ENCODE results near the gene NCS1.

The NCS1 gene

DNA sequence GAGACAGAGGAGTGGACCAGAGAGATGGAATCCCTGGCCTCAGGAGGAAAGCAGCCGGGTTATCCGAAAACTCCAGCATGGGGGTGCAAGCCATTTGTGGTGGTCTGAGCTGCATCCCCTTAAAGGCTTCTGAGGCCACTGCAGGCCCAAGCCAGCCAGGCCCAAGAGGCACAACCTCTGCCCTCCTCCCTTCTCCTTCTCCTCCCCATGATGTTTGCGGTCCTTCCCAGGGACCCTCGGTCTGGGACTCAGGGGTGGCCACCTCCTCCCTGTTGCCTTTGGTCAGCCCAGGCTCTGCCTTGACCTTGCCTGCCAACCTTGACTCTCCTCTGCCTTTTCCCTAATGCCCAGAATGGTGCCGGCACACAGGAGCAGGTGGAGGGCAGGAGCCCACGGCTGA is 4.6 kb downstream of the NCS1 start:
- DNase-seq (ENCODE audit: low spot score), result no peak

DNA sequence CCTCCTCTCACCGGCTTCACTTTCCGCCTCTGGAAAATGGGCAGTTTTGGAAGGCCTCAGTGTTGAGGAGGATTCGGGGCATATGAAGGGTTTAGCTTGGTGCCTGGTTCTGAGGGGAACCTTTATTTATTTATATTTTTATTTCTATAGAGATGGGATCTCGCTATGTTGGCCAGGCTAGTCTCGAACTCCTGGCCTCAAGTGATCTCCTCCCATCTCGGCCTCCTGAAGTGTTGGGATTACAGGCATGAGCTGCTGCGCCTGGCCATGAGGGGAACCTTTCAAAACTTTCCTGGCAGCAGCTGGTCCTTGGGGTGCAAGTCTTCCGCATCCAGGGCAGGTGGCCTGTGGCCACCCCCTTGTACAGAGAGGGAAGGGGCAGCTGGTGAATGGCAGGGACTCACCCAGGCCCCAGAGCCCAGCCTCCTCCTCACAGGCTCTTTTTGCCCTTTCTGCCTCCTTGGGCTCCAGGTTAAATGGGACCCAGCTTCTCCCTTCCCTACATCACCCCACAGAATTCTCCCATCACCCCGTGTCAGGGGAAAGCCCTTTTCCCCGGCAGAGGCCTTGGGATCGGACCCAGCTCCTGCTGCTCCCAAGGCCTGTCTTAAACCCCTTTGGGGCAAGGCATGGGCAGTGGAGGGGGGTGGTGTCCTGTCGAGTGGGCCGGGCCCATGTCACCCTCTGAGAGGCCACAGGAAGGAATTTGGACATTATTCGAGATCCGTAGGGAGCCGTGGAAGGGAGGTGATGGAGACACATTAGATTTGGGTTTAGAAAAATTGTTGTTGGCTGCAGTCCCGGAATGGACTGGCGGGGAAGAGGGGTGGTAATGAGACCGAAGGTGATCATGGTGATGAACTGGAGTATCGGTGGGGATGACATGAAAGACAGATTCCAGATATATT is 5.9 kb downstream of the NCS1 start:
- DNase-seq (ENCODE audit: low spot score), result no peak

- DNase-seq (ENCODE audit: low spot score), result no peak
Measured at GRCh38 chr9:130179331-130179907, 7.2 kb downstream of the NCS1 start.

- no peak for DNase-seq (ENCODE audit: low spot score)
Measured at GRCh38 chr9:130180516-130180915, 8.3 kb downstream of the NCS1 start.

DNA sequence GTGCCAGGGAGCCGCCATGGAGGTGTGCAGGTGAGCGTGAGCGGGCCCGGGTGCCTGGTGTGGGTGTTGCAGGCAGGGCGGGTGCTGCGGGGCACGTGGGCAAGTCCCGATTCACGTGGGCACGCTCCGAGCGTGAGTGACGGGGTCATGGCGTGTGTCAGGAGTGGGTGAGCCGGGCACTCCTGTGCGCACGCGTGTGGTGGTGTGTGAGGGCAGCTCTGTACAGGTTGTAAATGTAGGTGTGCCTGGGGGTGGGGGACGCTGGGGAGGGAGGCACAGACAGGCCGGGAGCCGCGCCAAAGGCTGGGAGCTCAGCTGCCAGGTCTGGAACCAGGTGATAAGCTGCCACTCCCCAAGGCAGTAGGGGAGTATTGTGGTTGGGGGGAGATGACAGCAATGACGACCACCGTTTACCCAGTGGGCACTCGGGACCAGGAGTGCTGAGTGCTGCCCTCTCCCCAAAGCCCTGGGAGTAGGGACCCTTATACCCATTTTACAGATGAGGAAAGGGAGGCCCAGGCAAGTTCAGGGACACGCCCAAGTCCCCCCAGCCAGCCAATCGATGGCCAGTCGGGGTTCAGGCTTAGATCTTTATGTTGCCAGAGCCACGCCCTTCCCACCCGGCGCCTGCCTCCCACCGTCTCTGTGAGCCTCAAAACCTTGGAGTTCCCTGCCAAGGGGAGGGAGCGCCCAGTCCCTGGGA is 9.6 kb downstream of the NCS1 start:
- DNase-seq (ENCODE audit: low spot score), result peak; percentile 55

DNA sequence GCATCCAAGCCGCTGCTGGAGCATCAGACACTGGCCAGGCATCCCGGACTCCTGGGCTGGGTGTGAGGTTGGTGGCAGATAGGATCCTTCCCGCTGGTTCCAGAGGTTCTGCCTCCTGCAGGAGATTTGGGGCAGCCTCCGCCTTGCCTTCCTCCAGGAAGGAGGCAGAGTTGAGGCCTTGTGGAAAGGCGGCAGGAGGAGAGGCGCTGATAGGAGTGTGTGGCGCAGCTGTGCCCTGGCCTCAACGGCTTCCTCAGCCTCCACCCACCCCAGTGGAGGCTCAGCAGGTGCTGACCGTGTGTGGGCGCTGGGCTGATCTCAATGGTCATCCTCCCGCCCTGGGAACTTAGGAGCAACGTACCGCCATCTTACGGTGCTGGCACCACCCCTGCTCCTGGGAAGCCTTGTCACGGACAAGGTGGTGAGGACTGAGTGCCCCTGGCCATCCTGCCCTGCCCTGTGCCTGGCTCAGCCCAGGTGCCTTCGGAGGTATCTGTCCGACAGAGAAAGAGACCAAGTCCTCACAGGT is 10.2 kb downstream of the NCS1 start:
- no peak for DNase-seq (ENCODE audit: low spot score)

DNA sequence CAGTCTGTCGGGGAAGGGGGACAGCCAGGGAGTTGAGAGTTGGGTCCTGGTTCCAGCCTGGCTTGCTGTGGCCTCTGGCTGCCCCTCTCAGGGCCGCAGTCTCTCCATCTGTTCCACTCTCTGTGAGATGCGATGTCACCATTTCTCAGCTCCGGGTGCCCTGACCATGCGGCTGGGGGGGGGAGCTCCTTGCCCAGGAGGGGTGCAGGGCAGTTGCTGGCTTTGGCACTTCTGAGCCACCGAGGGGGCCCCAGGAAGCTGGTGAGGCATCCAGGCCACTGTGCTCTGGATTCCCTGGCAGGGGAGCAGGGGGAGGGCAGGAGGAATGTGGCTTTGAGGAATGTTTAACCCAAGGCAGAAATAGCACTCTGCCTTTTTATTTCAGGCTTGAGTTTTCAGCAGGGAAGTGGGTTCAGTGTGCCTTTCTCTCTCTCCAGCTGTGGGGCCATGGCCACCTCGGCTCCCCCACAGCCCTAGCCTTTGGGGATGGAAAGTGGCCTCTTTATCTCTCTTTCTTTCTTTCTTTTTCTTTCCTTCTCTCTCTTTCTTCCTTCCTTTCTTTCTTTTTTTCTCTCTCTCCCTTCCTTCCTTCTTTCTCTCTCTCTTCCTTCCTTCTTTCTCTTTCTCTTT is 11.0 kb downstream of the NCS1 start:
- DNase-seq (ENCODE audit: low spot score), result peak; percentile 71

GRCh38 chr9:130185017-130185416 is 12.8 kb downstream of the NCS1 start:
- DNase-seq (ENCODE audit: low spot score), result no peak

DNA sequence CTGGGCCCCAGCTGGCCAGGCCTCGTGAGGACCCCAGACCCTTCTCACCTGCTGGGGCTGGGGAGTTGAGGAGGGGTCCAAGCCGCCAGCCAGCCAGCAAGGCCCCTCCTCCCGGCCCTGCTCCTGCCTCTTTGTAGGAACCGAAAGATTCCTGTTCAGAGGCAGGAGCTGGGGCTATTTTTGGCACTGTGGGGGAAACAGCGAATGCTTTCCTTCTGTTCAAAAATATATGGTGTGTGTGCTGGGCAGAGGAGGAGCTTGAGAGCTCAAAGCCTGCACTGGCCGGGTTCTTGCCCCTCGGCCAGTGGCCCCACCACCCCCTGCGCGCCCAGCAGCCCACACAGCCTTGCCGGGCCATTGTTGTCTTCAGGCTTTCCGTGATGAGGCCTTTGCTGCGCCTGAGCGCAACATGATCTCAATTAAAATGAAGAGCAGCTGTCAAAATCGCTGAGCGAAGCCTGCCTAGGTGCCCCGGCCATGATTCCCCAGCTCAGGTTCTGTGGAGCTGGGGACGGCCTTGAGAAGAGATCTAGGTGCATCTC is 13.4 kb downstream of the NCS1 start:
- peak; percentile 68 for DNase-seq (ENCODE audit: low spot score)

GRCh38 chr9:130186051-130186450 is 13.8 kb downstream of the NCS1 start:
- DNase-seq (ENCODE audit: low spot score), result no peak

GRCh38 chr9:130186839-130187522 is 14.8 kb downstream of the NCS1 start:
- DNase-seq (ENCODE audit: low spot score), result peak; percentile 88

DNA sequence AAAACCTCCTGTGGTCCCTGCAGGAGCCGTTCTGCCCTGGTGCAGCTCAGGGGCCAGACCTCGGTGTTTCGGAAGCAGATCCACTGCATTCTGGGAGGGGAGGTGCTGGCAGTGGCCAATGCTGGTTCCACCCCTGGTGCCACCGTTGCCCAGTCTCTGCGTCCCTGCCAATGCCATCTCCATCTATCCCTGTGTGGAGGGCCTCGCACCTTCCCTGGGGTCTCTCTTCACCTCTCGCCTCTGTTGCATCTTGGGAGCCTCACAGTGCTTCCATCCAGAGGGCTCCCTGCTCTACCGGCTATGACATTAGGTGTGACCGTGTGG is 15.3 kb downstream of the NCS1 start:
- DNase-seq (ENCODE audit: low spot score), result no peak

- DNase-seq (ENCODE audit: low spot score), result no peak
Measured at GRCh38 chr9:130188860-130189481, 16.8 kb downstream of the NCS1 start.

DNA sequence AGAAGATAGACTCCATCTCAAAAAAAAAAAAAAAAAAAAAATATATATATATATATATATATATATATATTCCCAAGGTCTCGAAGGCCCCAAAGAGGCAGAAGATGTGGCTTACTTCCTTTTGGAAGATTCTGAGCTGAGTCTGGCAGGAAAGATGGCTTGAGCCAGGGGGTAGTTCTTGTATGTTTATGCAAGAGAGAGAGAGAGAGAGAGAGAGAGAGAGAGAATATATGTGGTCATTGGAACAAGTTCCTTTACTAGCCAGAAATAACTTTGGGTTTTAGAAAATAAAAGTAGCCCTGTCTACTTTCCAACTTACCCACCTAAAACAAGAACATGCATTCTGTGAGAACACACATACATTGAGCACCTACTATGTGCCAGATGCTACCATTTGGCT is 17.6 kb downstream of the NCS1 start:
- no peak for DNase-seq (ENCODE audit: low spot score)

DNA sequence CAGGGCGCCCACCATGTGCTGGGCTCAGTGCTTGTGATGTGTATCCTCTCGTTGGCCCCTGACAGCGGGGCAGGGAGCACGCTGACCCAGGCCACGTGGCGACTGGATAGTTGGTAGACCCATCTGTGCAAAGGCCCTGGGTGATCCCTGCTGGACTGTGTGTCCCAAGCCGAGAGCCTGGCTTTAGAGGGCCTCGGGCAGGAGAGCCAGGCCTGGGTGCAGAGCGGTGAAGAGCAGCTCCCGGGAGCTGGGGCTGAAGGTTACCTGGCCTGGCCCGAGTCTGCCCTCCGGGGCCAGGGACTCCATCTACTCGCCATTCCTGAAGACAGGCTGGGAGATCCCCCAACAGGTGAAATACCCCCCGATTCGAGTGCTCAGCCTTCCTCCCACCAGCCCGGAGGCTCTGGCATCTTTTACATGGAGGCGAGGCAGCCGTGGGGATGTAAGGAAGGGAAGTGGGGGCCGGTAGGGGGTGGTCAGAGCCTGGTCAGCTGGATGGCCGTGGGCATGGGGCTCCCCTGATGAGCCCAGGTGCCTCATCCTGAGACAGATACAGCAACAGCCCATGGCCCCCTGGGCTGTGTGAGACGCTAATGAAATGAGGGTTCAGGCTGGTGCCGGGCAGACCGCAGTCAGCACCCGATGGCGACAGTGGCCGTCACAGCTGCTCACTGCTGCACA is 19.0 kb downstream of the NCS1 start:
- no peak for DNase-seq (ENCODE audit: low spot score)

DNA sequence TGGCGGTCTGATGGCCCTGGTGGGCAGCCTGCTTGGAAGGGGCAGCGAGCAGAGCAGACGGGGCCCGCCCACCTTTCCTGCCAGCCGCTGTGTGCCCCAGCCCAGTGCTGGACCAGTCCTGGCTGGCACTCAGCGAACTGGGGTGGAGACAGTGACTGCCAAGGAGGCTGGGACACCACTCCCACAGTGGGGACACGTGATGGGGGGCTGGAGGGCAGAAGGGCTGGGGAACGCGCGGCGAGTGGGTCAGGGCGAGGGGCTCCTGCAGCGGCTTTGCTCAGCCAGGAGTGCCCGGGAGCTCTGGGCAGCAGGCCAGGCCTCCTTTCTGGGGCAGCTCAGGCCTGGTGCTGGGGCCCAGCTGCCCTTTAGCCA is 19.5 kb downstream of the NCS1 start:
- no peak for DNase-seq (ENCODE audit: low spot score)

- DNase-seq (ENCODE audit: low spot score), result no peak
Measured at GRCh38 chr9:130192382-130192999, 20.3 kb downstream of the NCS1 start.

DNA sequence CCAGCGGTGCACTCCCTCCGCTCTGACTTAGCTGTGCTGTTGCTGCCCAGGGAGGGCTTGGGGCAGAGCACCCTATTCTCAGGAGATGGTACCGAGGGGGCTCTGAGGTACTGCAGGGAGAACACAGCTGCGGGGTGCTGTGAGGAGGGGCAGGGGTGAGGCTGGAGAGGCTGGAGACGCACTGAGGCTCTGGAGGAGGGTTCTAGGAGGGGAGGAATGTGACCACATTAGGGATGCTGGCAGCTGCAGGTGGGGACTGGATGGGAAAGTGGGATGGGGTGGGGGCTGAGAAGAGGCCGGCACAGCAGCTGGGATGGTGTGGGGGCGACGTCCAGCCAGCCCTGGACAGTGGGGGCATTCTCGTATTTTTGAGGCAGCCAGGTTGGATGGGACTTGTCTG is 20.9 kb downstream of the NCS1 start:
- DNase-seq (ENCODE audit: low spot score), result no peak

DNA sequence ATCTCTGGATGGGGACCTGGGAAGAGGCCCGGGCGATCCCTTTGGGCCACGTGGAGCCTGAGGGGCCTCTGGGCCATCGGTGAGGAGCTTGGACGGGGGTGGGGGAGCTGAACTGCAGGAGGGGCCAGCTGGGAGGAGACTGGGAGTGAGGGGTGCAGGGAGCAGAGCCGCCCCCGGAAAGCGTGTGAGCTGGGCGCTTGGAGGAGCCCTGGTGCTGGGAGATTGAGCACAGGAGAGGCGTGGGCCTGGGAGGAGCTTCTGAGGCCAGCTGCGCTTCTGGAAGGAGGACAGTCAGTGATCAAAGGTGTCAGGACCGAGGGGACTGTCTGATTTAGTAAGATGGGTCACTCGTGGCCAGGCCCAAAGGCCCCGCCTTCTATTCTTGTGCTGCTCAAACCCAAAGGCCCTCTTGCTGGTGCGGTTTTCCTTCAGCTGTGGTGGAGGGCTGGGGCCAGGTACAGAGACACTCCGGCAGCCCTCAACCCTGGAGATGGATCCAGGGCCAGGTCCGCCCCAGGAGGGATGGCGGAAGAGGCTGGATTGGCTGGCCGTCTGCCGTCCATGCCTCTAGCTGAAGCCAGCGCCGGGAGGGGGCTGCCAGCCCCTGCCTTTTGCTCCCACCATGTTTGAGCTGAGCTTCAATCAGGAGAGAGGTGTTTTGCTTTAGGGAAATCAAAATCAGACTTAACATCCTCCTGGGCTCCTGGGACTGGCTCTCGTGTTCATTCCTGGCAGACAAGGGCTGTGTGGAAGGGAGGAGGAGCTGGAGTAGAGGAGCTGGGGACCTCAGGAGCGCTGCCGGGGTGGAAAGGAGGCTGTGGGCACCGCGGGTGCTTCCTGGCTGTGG is 21.6 kb downstream of the NCS1 start:
- peak; percentile 44 for DNase-seq (ENCODE audit: low spot score)
